HG03520 (cell line): ENCODE measurements around the gene CD2AP.
"Not testable (repeated sequence)": the region's sequence is repeated elsewhere in the genome, so short reads cannot be mapped to it uniquely, and the experiment has no call there.

Experiments used
- ATAC-seq: cut with Tn5 transposase; IDR thresholded peaks from one replicate; pipeline ENCODE4 v1.9.1; 2021; ENCODE audit warnings: mild to moderate bottlenecking, moderate library complexity; ENCODE audit not compliant: unreplicated experiment

Gene CD2AP

DNA sequence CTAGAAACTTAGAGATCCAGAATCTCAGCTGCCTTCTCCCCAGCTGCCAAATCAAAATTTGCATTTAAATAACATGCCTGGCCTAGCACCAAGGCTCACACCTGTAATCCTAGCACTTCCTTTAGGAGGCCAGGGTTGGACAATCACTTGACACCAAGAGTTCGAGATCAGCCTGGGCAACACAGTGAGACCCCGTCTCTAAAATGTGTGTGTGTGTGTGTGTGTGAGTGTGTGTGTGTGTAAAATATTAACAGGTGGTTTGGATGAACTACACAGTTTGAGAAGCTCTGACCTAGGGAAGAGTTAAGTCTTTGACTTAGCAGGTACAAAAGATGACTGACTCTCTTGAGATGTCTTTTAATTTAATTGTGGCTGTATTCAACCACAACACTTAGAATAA, 20.2 kb upstream of the CD2AP start:
- no peak for ATAC-seq

DNA sequence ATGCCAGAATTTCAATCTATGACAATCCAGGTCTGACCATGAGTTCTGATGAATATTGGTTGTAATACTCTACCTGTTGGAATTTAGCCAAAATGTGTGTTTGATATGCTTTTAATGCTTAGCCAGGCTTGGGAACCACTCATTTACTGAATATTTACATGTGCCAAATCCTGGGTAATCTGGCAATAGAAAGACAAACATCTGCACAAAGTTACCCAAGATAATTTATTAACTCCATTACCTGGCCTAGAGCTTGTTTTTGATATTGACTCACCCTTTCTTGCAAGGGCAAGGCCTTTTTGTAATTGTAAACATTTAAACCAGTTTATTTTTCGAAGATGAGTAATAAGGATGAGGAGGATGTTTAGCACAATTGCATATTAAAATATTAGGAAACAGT, 13.5 kb upstream of the CD2AP start:
- ATAC-seq: no peak

DNA sequence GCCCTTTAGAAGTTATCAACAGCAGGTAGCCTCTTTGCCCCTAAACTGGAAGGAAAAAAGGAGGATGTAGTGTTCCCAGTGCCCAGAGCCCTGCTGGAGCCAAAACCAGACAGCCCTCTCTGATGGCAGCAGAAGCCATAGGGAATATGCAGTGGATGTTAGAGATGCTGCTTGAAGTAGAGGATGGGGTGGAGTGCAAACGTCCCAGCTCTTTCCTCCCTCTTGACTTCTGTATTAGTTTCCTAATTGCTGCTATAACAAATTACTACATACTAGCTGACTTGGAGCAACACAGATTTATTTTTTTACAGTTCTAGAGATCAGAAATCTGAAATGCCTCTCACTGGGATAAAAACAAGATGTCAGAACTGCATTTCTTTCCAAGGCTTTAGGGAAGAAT, 12.5 kb upstream of the CD2AP start:
- no peak for ATAC-seq

DNA sequence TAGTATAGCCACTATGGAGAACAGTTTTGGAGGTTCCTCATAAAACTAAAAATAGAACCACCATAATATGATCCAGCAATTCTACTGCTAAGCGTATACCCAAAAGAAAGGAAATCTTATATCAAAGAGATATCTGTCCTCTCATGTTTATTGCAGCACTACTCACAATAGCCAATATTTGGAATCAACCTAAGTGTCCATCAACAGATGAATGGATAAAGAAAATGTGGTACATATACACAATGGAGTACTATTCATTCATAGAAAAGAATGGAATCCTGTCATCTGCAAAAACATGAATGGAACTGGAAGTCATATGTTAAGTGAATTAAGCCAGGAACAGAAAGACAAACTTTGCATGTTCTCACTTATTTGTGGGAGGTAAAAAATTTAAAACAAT, 5.7 kb upstream of the CD2AP start:
- no peak for ATAC-seq

DNA sequence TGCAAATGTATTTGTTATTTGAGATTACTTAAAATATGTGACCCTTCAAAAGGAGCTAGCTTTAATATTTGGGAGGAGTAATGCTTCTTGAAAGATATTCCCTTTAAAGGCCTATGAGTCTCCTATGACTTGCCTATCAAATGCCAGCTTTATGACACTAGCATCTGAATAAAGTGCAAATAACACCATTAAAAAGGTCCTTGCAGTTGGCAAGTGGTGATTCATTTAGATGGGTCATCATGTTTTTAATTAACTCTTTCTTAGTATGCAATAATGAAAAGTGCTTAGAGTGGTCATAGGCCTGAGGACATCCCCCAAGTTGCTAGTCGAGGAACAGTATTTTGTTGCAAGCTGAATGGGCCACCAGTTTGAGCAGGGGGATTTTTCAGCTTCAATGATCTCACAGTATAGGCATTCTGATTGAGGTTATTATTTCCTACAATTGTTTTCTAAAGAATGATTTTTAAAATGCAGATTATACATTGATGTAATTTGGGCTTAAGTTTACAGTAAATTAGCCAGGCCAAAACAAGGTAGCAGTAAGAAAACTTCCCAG, 3.7 kb upstream of the CD2AP start:
- no peak for ATAC-seq

DNA sequence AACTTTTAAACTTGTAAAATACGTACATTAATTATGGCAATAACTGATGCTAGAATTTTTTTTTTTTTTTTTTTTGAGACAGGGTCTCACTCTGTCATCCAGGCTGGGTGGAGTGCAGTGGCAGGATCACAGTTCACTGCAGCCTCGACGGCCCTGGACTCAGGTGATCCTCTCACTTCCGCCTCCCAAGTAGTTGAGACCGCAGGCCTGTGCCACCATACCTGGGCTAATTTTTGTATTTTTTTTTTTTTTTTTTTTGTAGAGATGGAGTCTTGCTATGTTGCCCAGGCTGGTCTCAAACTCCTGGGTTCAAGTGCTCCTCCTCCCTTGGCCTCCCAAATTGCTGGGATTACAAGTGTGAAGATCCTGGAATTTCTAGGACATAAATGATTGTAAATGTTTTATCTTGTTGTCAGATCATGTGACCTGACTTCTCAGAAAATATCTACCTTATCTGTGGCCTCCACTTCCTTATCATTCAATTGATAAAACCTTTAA, 2.2 kb upstream of the CD2AP start:
- ATAC-seq: no peak

DNA sequence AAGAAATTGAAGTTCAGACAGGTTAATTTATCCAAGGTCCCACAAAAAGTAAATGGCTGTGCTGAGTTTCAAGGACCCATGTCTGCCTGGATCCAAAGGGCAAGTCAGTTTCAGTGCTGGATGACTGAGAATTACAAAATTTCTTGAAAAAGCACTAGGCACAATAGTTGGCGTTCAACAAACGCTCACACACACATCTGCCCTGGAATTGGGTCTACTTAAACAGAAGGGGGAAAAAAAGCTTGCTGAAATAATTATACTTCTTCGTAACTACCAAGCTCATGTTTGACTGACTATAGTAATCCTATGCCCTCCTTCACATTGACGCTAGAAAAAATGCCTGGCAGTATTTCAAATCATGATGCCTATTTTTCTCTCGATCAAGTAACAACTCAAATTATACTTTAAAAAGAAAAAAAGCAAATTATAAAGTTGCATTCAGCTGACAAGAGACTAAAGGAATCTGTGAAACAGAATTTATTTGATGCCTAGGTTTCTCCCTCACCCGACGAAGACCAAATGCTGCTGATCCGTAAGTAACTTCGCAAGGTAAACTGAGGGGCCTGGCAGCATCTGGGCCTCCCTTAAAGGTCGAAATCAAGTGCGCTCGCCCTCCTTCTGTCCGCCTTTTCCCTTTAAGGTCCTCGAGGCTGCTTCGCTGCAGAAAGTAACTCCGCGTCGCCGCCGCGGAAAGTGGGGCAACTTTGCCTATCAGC, 650 bp upstream of the CD2AP start:
- no peak for ATAC-seq

DNA sequence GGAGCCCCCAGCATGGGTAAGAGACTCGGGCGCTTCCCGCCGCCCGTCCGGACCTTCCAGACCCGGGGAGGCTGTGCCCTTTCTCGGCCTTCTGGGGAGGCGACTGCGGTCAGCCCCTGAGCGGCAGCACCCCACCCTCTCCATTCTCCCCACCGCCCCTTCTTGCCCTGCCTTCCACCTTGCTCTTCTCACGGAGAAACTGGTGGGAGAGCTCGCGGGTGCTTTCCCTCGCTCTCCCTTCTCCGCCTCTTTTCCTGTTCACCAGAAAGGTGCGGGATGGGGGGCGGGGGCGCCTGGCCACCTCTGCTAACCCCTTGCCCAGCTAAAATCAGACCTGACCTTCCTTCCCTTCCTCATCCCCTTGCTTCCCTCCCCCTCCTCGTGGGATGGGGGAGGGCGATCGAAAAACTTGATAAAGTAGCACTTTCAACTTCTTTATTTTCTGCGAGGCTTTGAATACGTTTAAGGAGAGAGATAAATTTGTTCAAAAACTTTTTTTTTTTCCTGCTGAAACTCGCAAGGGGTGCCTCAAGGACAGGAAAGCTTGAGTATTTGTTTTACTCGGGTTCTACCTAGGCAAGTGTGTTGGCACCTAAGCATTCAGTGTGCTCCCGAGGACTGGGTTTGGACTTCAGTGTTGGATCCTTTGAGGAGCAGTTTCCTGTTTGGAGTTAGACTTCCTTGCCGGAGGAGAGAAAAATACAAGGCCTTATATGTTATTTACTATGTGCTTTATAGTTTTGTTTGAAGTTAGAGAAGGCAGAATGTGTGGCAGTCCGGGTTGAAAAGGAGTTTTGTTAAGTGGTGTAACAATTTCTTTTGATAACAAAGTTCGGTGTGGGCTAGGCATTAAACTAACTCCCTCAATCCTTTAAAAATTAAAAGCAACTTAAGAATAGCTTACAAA, 897 bp downstream of the CD2AP start:
- peak; percentile 29 for ATAC-seq

DNA sequence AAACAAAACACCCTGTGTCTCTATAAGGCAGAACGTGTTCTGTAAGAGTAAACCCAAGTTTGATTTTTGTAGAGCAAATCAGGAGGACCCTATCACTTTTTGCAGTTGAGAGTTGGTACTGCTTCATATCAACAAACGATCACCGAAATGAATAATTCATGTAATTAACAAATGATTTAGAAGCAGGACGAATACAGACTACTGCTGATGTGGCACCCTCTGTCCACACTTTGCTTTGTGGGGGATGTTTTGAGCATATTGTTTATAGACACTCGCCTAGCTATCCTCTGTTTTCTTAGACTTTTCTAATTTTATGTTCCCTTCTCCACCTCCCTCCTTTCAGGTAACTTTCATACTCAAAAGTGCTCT, 1.5 kb downstream of the CD2AP start:
- no peak for ATAC-seq

DNA sequence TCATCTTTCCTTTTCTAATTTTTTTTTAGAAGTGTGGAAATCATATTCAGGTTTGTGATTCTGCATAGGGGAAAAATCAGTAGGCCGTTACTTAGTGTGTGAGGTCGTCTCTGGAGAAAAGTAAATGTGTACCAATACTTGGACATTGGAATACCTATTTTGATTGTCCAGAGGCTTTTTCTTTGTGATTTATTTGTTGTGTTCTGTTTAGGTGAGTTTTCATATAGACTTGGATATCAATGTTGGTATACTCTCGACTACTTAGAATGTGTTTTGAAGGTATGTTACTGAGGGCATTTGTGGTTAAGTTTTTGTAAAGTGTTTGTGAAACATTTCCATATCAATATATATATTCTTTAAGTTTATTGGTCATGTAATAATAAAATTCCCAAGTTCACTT, 2.3 kb downstream of the CD2AP start:
- ATAC-seq: no peak

DNA sequence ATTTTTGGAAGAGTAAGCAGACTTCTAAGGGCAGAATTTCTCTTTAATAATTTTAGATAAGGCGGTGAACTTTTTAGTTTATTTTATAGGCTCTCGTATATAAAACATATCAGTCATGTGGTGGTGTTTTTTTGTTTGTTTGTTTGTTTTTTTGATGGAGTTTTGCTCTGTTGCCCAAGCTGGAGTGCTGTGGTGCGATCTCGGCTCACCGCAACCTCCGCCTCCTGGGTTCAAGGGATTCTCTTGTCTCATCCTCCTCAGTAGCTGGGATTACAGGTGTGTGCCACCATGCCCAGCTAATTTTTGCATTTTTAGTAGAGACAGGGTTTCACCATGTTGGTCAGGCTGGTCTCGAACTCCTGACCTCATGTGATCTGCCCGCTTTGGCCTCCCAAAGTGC, 3.6 kb downstream of the CD2AP start:
- not testable (repeated sequence) for ATAC-seq

DNA sequence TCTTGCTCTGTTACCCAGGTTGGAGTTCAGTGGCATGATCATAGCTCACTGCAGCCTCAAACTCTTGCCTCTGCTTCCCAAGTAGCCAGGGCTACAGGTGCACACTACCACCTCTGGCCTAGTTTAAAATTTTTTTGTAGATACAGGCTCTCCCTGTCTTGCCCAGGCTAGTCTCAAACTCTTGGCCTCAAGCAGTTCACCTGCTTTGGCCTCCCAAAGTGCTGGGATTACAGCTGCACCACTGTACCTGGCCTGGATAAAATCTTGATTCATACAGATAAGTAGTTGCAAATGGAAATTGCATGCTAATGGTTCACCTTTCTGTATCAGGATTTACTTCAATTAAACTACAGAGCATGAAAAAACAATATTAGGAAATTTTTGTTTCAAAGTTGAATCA, 4.2 kb downstream of the CD2AP start:
- no peak for ATAC-seq

DNA sequence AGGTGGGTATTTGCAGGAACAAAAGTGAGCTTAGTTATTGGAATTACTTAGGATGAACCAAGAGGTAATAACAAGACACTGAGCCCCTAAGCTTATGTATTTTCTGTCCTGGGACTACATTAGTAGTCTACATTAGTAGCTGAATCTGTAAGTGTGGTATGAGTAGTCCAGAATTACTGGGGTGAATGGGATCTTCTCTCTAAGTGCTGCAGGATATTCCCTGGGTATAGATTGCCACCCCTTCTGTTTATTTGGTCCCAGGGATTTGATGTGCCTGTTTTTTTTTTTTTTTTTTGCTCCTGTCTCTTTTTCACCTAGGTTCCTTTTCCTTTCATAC, 5.9 kb downstream of the CD2AP start:
- peak; percentile 36 for ATAC-seq

DNA sequence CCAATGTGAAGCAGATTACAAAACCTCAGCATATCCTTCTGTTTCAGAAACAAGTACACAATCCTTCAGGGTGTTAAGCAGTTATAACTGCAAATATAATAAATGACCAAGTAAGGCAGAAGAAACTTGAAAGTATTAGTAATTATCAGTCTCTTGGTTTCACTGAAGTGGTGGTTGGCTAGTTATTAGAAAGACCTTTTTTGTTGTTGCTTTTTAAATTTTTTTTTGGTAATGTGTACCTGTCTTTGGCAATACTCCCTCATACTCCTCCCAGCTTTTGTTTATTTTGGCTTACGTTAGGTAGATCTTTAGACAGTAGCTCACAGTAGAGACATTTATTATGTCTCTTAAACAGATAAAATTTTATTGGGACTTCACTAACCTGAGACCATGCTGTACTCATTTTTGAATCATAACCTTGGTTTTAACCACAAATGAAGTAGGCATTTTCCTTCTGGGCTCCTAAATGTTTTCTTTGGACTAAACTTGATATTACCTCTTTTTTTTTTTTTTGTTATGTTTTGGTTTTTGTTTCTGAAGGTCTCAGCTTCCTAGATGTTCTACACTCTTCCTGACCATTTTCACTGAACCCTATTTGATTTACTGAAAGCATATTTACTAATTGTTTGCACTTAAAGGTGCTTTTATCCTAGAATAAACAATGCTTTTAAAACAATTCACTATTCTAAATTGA, 6.4 kb downstream of the CD2AP start:
- peak; percentile 40 for ATAC-seq

DNA sequence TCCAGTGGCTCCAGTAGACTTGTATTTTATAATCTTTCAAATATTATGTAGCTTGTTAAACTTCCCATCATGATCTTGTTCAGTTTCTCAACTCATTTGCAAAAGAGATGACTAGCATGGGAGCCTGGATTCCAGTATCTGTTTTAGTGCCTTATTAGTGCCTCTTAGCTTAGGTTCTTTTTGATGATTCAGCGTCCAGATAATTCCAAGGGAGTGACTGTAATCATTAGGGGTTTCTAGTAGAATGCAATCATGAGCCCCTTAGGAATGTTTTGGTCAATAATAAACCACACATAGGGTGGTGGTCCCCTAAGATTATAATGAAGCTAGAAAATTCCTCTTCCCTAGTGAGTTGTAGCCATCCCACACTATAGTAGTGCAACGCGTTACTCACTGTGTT, 7.0 kb downstream of the CD2AP start:
- ATAC-seq: no peak

DNA sequence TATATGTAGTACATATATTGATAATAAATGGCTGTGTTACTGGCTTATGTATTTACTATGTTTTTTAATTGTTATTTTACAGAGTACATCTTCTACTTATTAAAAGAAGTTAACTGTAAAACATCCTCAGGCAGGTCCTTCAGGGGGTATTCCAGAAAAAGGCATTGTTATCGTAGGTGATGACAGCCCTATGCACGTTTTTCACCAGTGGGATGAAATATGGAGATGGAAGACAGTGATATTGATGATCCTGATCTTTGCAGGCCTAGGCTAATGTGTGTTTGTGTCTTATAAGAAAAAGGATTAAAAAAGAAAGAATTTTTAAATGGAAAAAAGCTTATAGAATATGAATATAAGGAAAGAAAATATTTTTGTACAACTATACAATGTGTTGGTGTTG, 7.5 kb downstream of the CD2AP start:
- ATAC-seq: no peak

DNA sequence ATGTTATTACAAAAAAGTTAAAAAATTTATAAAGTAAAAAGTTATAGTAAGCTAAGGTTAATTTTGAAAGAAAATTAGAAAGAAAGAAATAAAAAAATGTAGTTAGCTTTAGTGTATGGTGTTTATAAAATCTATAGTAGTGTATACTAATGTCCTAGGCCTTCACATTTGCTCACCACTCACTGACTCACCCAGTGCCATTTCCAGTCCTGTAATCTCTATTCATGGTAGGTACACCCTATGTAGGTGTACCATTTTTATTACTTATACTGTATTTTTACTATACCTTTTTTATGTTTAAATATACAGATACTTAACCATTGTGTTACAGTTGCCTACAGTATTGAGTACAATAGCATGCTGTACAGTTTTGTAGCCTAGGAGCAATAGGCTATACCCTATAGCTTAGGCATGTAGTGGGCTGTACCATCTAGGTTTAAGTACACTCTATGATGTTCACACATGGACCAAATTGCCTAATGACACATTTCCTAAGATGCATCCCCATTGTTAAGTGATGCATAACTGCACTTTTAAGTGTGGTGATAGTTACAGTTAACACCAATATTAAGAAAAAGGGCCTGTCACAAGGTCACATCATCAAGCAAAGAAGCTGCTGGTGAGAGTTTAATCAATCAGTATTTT, 8.0 kb downstream of the CD2AP start:
- no peak for ATAC-seq

DNA sequence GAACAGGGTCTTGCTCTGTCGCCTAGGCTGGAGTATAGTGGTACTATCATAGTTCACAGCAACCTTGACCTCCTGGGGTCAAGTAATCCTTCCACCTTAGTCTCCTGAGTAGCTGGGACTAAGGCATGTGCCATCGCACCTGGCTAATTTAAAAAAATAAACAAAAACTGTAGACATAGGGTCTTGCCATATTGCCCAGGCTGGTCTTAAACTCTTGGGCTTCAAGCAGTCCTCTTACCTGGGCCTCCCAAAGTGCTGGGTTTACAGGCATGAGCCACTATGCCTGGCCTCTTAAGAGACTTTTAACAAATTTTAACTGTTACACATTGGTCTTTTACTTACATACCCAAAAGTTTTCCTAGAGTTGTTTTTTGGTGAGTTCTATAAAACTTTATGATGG, 12.4 kb downstream of the CD2AP start:
- no peak for ATAC-seq

DNA sequence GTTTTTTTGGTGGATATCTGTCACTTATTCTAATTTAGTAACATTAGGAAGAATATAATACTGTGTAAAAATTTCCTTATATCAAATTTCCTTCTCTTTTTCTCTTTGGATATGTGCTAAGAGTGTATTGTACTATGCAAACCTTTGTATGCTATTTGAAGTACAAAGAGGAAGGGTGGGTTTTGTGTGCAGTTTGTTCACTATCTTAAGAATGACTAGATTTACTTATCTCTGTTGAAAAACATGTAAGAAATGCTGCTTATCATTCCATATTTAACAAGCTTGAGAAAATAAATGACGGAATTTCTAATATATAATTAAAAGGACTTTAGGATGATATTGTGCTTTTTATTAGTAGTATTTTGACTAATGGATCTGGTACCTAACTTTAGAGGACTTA, 13.1 kb downstream of the CD2AP start:
- ATAC-seq: no peak

DNA sequence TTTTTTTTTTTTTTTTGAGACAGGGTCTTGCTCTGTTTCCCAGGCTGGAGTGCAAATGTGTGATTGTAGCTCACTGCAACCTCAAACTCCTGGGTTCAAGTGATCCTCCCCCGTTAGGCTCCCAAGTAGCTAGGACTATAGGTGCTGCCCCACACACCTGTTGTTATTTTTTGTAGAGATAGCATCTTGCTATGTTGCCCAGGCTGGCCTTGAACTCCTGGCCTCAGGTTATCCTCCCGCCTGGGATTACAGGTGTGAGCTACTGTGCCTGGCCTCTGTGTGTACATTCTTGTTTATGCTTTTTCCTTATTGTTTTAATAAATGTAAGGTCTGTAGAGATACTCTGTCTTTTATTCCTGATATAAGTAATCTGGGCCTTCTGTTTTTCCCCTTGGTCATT, 14.8 kb downstream of the CD2AP start:
- no peak for ATAC-seq

DNA sequence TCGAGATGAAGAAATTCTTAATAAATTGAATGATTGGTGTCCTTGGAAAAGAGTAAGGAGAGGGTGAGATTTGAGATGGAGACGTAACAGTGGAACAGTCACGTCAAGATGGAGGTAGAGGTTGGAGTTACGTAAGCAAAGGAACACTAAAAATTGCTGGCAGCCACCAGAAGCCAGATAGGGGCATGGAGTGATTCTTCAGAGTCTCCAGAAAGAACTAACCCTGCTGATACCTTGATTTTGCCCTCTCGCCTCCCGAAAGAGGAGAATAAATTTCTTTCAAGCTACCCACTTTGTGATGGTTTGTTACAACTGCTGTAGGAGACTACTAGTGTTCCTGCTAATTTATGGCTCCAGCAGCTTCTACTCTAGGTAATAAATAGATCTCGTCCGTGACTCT, 17.6 kb downstream of the CD2AP start:
- ATAC-seq: no peak
